ENCODE measurements around the gene THSD4.

- TF ChIP-seq CTCF (conservative IDR thresholded peaks at IDR 0.05) = no peak
- TF ChIP-seq ZFX (IDR thresholded peaks at IDR 0.05) = no peak
These were observed 31.0 kb upstream of the THSD4 start for GRCh38 chr15:71084264-71084663.

Data from C4-2B (cell line).